HUES6 (cell line): ENCODE measurements around the gene ATP11A.

Experiments used
- H3K27ac ChIP-seq: 2 replicates; pipeline ENCODE4 v1.7.0; 2013; ENCODE audit warnings: low read depth, mild to moderate bottlenecking, low read length, inconsistent platforms
- H3K27me3 ChIP-seq: 2 replicates; pipeline ENCODE4 v1.6.1; 2013; ENCODE audit warnings: low read length; ENCODE audit not compliant: control insufficient read depth, insufficient read depth
- H3K36me3 ChIP-seq: 2 replicates; pipeline ENCODE4 v1.6.1; 2013; ENCODE audit warnings: low read length; ENCODE audit not compliant: control insufficient read depth, insufficient read depth
- H3K4me1 ChIP-seq: 2 replicates; pipeline ENCODE4 v1.6.1; 2013; ENCODE audit warnings: low read length; ENCODE audit not compliant: control insufficient read depth, insufficient read depth
- H3K4me3 ChIP-seq: 2 replicates; pipeline ENCODE4 v1.5.1; 2013; ENCODE audit warnings: low read depth, low read length
- H3K9ac ChIP-seq: one replicate; pipeline ENCODE4 v1.6.1; 2013; ENCODE audit warnings: mild to moderate bottlenecking, low read length
- H3K9me3 ChIP-seq: 2 replicates; pipeline ENCODE4 v1.6.1; 2013; ENCODE audit warnings: low read depth, low read length; ENCODE audit not compliant: control insufficient read depth, insufficient read depth

Gene ATP11A

GRCh38 chr13:112926993-112927392, 237.2 kb downstream of the ATP11A start:
- no peak overlapping the region for H3K9ac ChIP-seq
- peaks cover 10% of the 10 kb centered on the region; the same call in 1 of the 2 replicates for H3K9me3 ChIP-seq
- H3K27me3 ChIP-seq, result no peaks in the 10 kb centered on the region
- H3K4me3 ChIP-seq, result no peak overlapping the region
- H3K27ac ChIP-seq, result no peak overlapping the region
- H3K36me3 ChIP-seq, result no peaks in the 10 kb centered on the region
- peaks cover 18% of the 10 kb centered on the region for H3K4me1 ChIP-seq

- Histone ChIP-seq H3K4me3 (no peak overlapping the region), H3K27me3 (no peaks in the 10 kb centered on the region), H3K9me3 (peaks cover 10% of the 10 kb centered on the region; the same call in 1 of the 2 replicates), H3K4me1 (peaks cover 18% of the 10 kb centered on the region), H3K9ac (no peak overlapping the region), H3K27ac (no peak overlapping the region), H3K36me3 (no peaks in the 10 kb centered on the region)
Observed at GRCh38 chr13:112928020-112928971, 238.5 kb downstream of the ATP11A start.

- H3K4me3 ChIP-seq, result no peak overlapping the region
Observed at GRCh38 chr13:112928972-112929782, 239.3 kb downstream of the ATP11A start.

GRCh38 chr13:112929783-112930055, 239.9 kb downstream of the ATP11A start:
- Histone ChIP-seq H3K27ac (no peak overlapping the region), H3K9me3 (peaks cover 10% of the 10 kb centered on the region; the same call in 1 of the 2 replicates), H3K36me3 (no peaks in the 10 kb centered on the region), H3K4me3 (no peak overlapping the region), H3K4me1 (peaks cover 22% of the 10 kb centered on the region), H3K27me3 (no peaks in the 10 kb centered on the region), H3K9ac (no peak overlapping the region)

More at GRCh38 chr13:112928972-112929782, 239.3 kb downstream of the ATP11A start:
- Histone ChIP-seq H3K9ac (no peak overlapping the region), H3K4me1 (peaks cover 21% of the 10 kb centered on the region), H3K36me3 (no peaks in the 10 kb centered on the region), H3K9me3 (peaks cover 10% of the 10 kb centered on the region; the same call in 1 of the 2 replicates), H3K27ac (no peak overlapping the region), H3K27me3 (no peaks in the 10 kb centered on the region)

- H3K27me3 ChIP-seq, result no peaks in the 10 kb centered on the region
- no peak overlapping the region for H3K9ac ChIP-seq
- no peak overlapping the region for H3K4me3 ChIP-seq
- H3K36me3 ChIP-seq, result no peaks in the 10 kb centered on the region
- H3K9me3 ChIP-seq, result peaks cover 10% of the 10 kb centered on the region; the same call in 1 of the 2 replicates
- H3K27ac ChIP-seq, result no peak overlapping the region
- peaks cover 22% of the 10 kb centered on the region for H3K4me1 ChIP-seq
Observed at GRCh38 chr13:112930192-112930591, 240.4 kb downstream of the ATP11A start.

GRCh38 chr13:112931028-112931934, 241.4 kb downstream of the ATP11A start:
- H3K27ac ChIP-seq, result no peak overlapping the region
- H3K9ac ChIP-seq, result no peak overlapping the region
- H3K4me3 ChIP-seq, result peak overlapping the region; percentile 28; the same call in 1 of the 2 replicates
- H3K27me3 ChIP-seq, result no peaks in the 10 kb centered on the region
- peaks cover 22% of the 10 kb centered on the region for H3K4me1 ChIP-seq
- no peaks in the 10 kb centered on the region for H3K36me3 ChIP-seq
- peaks cover 10% of the 10 kb centered on the region; the same call in 1 of the 2 replicates for H3K9me3 ChIP-seq

GRCh38 chr13:112932971-112933370, 243.1 kb downstream of the ATP11A start:
- no peak overlapping the region for H3K9ac ChIP-seq
- no peak overlapping the region for H3K27ac ChIP-seq
- no peaks in the 10 kb centered on the region for H3K36me3 ChIP-seq
- H3K9me3 ChIP-seq, result no peaks in the 10 kb centered on the region
- no peaks in the 10 kb centered on the region for H3K27me3 ChIP-seq
- peaks cover 22% of the 10 kb centered on the region for H3K4me1 ChIP-seq
- H3K4me3 ChIP-seq, result no peak overlapping the region

- Histone ChIP-seq H3K4me3 (no peak overlapping the region), H3K4me1 (peaks cover 21% of the 10 kb centered on the region), H3K36me3 (no peaks in the 10 kb centered on the region), H3K27me3 (no peaks in the 10 kb centered on the region), H3K9me3 (no peaks in the 10 kb centered on the region), H3K27ac (no peak overlapping the region), H3K9ac (no peak overlapping the region)
Observed at GRCh38 chr13:112933649-112934048, 243.8 kb downstream of the ATP11A start.

GRCh38 chr13:112934078-112934477, 244.2 kb downstream of the ATP11A start:
- H3K9ac ChIP-seq, result no peak overlapping the region
- H3K36me3 ChIP-seq, result no peaks in the 10 kb centered on the region
- H3K4me3 ChIP-seq, result no peak overlapping the region
- no peaks in the 10 kb centered on the region for H3K27me3 ChIP-seq
- no peak overlapping the region for H3K27ac ChIP-seq
- H3K9me3 ChIP-seq, result no peaks in the 10 kb centered on the region
- peaks cover 17% of the 10 kb centered on the region for H3K4me1 ChIP-seq
